ENCODE measurements around the gene MALRD1. TPM values are rescaled to one million over a fixed set of nuclear protein-coding genes. Genes with fewer than 3 reads are reported as not detected.

The MALRD1 gene
- polyA plus RNA-seq, 3 donors = 2.0 to 3.7 (median 2.1) TPM

DNA sequence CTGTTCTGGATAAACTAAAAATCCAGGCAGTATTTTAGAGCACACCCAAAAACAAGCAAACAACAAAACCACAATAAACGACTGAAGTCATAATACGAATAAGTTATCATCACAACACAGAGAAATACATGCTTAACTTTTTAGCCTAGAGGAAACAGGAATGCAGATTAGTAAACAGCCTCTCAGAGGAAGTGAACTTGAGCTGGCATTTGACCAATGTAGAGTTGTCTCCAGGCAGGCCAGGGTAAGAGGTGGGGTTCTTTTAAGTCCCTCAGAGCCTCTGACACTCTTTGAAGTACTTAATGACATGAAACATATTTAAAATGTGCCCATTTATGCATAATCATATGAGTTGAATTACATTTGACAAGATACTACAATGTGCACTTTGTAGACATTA lies 724.4 kb downstream of the MALRD1 start:
- DNase-seq (ENCODE audit: extremely low read depth in 1 of 11, low read depth in 9 of 11, low spot score in 4 of 11) = no peak

GRCh38 chr10:19775296-19775695 lies 726.7 kb downstream of the MALRD1 start:
- DNase-seq (ENCODE audit: extremely low read depth in 1 of 11, low read depth in 9 of 11, low spot score in 4 of 11) = no peak

GRCh38 chr10:19777806-19778205 lies 729.2 kb downstream of the MALRD1 start:
- DNase-seq (ENCODE audit: extremely low read depth in 1 of 11, low read depth in 9 of 11, low spot score in 4 of 11) = no peak

- no peak for DNase-seq (ENCODE audit: extremely low read depth in 1 of 11, low read depth in 9 of 11, low spot score in 4 of 11)
These were observed 730.4 kb downstream of the MALRD1 start for GRCh38 chr10:19778996-19779395.

GRCh38 chr10:19782430-19783089 lies 734.0 kb downstream of the MALRD1 start:
- no peak for DNase-seq (ENCODE audit: extremely low read depth in 1 of 11, low read depth in 9 of 11, low spot score in 4 of 11)

- DNase-seq (ENCODE audit: extremely low read depth in 1 of 11, low read depth in 9 of 11, low spot score in 4 of 11) = no peak
These were observed 735.1 kb downstream of the MALRD1 start for GRCh38 chr10:19783721-19784120.

Measured in renal cortex interstitium (tissue), 11 donors.